Stimulated activated CD4-positive, alpha-beta T cell treated with anti-CD3 and anti-CD28 coated beads, TNF-alpha, amount 100 ng/mL, for 1 hour (primary cell): Measurements from ENCODE around the gene TET2.

ENCODE experiments used
- DNase-seq, 3 donors: peaks; one replicate each; pipeline ENCODE4 v3.0.0-alpha.2; 2020; ENCODE audit warnings: low read depth in 3 of 3, low spot score in 1 of 3

TET2 gene

DNA sequence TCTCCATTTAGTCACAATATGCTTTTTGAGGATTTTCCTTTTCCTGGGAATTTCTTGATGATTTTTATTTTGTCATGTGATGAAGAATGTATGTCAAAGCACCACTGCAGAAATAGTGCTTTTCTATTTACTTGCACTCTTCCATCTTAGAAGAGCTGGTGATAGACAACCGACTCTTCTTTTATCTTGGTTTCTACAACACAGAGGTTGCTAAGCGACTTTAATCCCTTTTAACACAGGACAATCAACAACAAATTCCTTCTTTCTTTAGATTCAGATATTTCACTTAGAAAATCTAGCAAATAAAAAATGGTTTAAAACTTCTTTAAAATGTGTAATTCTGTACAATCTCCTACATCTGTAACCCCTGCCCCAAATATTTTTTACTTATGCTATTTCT, 34.6 kb downstream of the TET2 start:
- no peak for DNase-seq

DNA sequence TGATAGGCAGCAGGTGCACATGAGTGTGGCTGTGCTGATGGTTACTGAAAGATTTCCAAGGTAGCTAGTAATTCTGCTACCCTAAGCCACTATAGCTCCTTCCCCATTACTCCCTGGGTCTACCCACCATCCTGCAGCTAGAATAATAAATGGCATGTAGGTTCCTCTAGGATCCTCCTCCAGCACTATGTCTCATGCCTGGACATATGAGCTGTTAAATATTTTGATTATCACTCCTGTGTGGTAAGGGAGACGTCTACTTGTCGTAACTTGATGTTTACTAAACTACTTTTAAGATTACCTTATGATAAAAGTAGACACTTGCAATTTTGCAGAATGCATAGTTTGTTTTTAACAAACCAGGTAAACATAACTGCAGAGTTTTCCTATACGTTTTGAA, 35.5 kb downstream of the TET2 start:
- no peak for DNase-seq

DNA sequence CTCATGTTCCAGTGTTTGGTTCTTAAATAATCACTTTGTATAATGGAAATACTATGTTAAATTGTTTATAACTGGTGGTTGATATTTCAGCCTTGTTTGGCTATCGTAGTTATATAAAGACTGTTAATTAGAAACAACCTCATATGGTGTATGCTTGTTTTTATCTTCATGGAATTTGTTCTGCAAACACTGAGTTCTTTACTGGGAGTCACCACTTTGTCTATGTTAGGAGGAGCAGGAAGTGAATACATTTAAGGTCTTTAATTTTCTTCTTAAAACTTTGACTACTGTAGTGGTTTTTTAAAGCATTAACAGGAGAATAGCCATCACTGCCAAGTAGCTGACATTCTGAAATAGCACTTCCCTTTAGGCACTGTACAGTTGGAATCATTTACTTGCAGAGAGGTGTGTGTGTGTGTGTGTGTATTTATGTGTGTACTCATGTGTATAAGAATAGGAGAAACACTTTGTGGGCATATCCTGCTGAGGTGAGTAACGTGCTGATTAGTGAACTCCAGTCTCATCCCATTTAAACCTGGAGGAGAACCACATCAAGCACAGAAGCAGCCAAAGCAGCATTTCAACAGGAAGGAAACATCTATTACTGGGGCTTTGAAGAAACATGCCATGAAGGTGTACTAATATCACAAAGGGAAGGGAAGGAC, 37.8 kb downstream of the TET2 start:
- DNase-seq = no peak

DNA sequence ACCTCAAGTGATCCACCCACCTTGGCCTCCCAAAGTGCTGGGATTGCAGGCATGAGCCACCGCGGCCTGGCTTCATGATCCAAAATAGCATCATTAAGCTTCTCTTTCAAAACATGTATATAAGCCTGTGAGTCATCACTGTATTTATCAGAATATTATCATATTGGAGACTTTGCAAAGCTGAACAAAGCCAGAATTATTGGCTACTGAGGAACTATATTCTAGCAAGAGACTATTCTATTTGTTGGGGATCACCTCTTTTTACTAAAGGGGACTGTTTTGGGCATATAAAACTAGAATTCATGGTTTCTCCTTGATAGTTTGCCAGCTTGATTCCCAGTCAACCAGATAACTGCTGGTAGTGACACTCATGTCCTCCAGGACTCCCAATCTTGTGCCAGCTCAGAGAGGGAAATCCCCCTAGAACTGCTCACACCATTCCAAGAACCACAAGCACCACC, 40.1 kb downstream of the TET2 start:
- DNase-seq = no peak

DNA sequence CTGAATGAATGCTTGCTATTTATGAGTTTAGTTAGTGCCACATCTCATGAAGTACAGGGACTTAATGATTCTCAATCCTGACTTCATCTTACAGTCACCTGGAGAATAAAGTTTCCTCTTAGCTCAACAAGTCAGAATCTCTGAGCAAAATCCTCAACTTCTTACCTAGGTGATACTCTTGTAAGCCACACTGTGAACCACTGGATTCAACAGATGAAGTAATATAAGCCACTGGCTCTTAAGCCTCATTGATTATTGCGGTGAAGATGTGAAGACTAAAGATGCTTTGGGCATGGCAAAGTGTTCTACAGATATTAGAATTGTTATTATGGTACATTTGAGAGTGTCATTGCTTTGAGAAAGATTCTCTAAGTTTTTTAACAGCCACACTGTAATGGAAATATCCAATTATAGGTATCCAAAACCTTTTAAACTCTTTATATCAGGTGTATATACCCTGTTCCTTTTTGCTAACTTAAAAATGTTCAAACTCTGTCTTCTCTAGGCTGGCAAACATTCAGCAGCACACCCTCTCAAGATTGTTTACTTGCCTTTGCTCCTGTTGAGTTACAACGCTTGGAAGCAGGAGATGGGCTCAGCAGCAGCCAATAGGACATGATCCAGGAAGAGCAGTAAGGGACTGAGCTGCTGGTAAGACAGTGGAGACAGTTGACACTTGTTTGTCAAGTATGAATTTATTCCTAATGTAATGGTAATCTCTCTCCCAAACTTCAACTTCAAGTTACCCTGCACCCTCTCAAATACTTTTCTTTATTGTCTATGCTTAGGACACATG, 43.4 kb downstream of the TET2 start:
- no peak for DNase-seq

DNA sequence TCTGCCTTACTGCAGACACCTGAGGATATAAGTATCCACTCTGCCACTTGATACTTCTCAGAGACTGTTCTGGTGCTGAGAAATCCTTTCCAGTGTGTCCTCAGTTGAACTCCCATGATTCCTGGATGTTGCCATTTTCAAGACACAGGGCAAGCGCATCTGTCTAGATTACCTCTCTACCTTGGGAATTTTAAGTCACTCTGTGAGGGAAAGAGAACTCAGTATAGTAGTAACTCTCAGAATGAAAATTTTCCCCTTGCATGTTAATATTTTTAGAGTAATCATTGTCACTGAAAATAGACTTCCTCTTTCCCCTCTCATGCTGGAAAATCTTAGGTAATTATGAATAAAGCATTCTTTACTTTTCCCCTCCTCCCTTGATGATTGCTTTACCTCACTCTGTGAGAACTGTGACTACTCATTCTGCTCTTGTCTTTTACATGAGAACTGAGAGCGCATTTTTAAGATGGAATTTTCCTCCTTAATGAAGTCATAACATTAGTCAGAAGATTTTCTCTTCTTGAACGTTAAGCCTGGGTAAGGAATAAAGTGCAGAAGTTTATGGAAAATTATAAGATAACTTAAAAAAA, 45.0 kb downstream of the TET2 start:
- DNase-seq = no peak

DNA sequence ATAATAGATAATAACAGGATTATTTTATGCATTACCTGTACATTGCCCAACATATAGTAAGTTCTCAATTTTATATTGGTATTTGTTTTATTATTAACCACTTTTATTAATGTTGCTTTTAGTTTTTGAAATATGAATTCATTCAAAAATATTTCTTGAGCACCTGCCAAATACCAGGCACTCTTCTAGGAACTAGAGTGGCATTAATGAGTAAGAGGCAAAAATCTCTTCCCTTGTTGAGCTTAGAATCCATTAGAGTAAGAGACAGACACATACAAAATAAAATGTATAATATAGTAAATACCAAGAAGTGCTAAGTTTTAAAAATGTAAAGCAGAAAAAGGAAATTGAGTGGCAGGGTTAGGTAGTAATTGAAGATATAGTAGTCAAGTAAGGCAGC, 45.8 kb downstream of the TET2 start:
- no peak for DNase-seq

DNA sequence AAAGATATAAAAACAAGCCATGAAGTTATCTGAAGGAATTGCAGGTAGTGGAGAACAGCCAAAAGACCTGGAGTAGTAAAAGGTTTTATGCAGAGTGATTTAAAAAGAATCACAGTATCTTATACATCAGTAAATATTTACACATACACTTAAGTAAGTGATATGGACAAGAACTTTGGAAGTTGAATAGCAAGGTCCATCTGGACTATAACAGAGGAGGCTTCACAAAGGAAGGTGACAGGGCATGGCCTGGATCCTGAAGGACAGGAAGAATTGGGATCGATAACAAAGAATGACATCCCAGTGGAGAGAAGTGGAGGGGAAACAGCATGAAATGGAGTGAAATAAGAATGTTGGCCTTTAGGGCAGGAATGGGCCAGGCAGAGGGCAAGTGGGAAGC, 46.2 kb downstream of the TET2 start:
- no peak for DNase-seq

DNA sequence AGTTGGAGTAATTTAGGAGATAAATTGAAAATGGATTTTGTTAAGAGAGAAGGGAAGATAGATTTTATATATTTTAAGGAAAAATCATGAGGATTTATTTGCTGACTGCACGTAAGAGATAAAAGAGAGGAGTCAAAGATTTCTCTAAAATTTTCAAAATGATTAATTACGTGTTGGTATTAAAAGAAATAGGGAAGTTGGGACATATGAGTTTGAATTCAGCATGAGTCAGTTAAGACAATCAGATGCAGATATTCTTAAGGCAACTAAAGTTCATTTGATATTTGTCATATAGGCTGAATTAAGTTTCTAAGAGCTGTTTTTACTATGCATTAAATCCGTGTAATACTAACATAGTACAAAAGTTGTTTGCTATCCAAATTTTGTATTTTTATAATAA, 46.9 kb downstream of the TET2 start:
- no peak for DNase-seq

DNA sequence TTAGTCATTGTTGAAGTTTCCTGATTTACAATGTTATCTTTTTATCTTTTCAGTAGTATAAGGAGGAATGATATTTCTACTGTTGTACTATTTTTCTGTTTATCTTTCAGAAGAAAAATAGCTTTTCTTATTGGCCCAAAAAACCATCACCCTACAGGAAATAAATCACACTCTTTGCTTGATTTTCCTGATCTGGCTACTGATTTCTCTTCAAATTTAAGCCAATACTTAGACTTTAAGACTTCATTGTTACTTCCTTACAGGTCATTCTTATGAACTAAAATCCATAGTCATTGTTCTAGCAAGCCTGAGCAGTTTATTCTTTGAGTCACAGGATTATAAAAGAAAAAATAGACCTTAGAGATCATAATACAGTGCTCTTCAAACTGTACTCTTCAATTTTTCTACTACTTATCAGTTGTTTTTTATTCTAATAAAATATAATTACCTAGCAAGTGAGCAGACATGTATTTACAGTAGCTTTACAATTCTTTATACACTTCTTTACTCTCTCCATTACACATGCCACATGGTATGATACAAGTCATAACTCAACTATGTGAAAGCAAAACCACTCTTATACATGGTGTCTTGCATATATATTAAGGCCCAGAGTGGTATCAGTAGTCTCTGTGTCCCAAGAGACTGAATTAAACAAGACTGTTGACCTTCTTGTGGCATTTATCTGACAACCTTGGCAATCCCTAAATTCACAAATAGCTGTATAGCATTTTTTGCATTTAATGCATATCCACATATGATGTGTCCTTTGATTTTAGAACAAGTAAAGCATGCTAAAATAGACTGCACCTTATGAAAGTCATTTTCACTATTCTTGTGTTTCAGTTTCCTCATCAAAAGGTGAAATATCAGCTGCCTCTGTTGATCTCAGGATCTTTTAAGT, 47.9 kb downstream of the TET2 start:
- no peak for DNase-seq

DNA sequence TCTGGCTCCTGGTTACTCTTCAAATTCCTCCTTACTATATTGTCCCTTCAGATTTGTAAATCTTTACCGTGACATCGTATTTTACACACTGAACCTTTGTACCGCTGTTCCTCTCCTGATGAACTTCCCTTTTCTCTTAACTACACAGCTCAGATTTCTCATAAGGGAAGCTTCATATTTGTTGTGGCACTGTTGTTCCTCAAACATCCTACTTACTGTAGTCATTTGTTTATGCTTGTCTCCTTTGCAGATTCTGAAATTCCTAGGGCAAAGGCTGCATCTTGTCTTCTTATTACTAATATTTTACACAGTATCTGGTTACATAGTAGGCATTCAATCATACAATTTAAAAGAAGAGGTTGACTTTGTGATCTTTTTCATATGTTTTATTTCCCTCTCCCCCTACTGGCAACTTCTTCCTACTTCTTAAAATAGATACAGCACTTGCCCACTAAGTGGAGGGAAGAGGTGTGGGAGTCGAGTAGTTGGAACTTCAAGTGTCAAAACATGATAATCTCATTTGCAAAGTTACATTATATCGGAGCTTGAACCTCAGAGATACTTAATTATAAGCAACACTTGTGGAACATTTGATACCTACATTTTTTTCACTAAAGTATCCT, 50.0 kb downstream of the TET2 start:
- no peak for DNase-seq

DNA sequence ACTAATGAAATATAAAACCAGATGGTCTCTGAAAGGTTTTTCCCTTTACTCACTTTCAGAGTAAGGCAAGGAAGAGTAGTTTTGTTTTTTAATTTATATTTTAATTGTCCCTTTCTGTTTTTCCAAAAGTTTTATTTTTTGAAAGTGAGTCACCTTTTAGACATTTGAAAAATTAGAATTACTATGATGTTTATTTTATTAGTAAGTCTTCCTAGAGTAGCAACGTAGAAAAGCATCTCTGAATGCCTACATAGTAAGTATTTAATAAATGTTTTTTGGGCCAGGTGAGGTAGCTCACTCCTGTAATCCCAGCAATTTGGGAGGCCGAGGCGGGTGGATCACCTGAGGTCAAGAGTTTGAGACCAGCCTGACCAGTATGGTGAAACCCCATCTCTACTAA, 51.1 kb downstream of the TET2 start:
- no peak for DNase-seq

DNA sequence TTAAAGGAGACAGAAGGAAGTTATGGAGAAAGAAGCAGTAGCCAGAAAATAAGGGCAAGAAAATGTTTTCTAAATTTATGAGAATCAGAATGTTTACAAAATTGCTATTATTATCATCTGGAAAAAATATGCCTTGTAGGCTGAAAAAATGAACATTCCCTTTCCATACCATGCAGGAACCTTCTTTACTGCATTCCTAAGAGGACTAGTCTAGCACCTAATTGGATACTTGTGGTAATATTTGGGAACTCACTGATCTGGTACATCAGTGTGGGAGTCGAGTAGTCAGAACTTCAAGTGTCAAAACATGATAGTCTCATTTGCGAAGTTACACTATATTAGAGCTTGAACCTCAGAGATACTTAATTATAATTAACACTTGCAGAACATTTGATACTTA, 51.9 kb downstream of the TET2 start:
- no peak for DNase-seq

DNA sequence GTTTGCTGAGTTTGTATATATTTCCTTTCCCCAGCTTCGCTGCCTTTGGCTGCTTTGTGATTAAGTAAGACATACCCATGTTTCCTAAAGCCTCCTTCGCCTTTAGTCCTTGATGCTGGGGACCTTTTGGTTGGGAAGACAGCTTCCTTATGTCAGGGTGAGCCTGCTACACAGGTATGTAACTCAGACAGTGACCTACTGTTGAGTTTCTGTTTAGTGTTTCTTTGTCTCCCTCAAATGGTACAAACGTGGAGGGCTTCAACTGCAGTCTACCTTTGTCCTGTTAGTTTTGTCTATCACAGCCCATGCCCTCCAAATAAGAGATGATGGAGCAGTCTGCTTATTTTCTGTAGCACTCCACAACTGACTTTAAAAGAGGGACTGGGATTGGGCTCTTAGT, 59.5 kb downstream of the TET2 start:
- DNase-seq = no peak

DNA sequence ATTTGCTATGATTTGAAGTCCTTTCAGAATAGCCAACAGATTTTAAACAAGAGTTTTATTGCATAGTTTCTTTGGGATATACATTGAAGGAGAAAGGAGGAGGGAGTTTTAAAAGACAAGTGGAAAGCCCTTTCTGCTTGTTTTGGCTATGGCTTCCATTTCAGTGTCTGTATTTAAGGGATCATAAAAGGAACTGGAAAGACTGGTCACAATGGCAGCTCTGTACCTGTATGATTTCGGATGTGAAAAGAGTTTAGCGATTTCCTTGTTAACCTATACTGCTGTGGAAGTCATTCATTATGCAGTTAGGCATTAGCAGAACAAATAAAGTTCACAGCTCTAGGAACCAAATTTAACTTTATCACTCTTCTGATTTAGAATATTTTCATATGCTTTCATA, 60.7 kb downstream of the TET2 start:
- DNase-seq = no peak

DNA sequence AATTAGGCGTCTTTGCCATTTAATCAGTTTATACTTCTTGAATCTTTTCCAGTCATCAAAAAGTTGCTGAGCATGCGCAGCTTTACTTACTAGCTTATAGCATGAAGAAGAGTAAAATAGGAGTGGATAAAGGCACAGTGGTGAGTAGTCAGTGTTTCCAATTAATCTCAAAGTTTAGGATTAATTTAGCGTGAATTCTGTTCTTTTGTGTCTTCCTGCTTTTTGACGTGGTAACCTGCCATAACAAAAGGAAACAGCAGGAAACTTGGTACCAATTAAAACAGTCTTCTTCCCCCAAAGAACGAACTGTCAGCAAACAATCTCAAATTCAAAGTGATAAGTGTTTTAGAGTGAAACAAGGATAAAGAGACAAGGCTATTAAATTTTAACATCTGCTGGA, 61.9 kb downstream of the TET2 start:
- DNase-seq = no peak

DNA sequence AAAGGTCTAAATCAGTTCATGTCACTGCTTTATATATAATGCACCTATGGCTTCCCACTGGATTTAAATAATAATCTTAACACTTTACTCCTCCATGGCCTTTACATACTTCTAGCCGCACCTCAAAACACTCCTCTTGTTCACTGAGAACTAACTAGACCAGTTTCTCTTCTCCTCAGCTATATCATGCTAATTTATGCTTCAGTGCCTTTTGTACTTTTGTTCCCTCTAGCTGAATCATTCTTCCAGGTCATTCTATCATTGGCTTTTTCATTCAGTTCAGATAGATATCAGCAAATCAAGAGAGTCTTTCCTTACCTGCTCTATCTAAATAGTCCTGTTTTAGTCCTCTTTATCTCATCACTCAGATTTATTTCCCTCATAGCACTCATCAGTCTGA, 64.2 kb downstream of the TET2 start:
- DNase-seq = no peak

DNA sequence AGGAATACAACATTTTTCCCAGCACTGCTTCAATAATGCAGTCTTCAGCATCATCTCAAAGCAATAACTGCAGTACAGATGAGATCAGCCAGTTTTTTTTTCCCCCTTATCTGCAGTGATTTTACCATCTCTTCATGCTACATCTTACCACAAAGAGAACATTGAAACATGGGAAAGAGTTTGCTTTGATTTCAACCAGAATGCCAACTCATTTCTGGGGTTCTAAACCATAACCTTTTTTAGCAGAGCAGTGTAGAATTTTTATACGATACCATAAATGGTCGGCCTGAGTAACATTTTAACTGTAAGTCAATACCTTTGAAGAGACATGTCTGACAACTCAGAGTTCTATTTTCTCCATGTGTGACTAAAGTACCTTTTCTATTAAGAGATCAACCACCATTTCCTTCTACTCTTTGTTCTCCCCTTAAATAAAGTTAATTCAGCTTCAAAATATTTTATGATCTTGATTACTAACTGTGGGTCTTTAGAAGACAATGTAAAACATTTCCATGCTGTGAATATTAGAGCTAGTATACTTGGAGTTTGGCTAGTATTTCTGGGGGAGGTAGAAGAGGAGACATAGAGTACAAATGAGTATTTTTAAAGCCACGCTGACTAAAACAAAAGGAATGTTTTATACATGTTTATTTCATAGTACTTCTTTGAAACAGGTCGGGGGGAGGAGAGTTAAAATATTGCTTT, 69.1 kb downstream of the TET2 start:
- DNase-seq = no peak

DNA sequence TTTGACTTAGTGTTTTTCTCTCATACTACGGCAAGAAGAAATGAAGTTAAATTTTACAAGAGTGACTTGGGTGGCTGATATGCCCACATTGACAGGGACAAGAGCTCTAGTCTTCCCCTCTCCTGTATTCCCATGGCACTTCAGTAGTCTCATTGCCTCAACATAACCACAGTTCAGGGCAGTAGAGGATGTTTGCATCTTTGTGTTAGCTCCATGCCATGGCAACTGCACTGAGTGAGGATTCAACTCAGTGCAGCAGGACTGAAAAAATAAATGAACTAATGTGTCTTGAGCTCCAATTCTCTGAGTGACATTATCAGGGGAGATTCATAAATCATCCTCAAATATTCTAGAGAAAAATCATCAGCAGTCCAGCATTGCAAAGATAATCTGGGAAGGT, 78.8 kb downstream of the TET2 start:
- no peak for DNase-seq

DNA sequence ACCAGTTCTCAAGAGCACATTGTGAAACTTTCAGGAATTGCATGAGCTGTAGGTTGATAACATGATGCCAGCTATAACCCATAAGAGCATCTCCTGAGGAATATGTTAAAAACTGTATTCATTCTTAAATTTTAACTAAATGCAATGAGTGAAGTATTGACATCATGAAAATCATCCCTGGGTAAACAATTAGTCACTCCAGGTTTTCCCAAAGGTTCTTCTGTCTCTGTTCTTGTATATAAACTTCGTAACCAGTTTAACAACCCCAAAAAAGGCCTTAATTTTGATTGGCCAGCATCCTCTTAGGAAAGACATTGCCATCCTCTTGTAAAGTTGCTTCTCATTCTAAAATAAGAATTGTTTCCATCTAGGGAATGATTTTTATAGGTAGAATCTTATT, 80.4 kb downstream of the TET2 start:
- DNase-seq = no peak
